BLaER1 (cell line): Measurements from ENCODE around the gene TDRD1.
"Not testable (repeated sequence)": the region's sequence is repeated elsewhere in the genome, so short reads cannot be mapped to it uniquely, and the experiment has no call there.

Experiments
- H3K27ac ChIP-seq: shearing (Covaris generic); formaldehyde crosslinking; 2 replicates; pipeline ENCODE4 v1.8.1; 2022
- H3K27me3 ChIP-seq: shearing (Covaris generic); formaldehyde crosslinking; 2 replicates; pipeline ENCODE4 v1.8.1; 2022
- H3K36me3 ChIP-seq: shearing (Covaris generic); formaldehyde crosslinking; 2 replicates; pipeline ENCODE4 v1.8.1; 2022
- H3K4me1 ChIP-seq: shearing (Covaris generic); formaldehyde crosslinking; 2 replicates; pipeline ENCODE4 v1.8.1; 2022
- H3K4me2 ChIP-seq: shearing (Covaris generic); formaldehyde crosslinking; 2 replicates; pipeline ENCODE4 v1.8.1; 2022
- H3K4me3 ChIP-seq: shearing (Covaris generic); formaldehyde crosslinking; 2 replicates; pipeline ENCODE4 v1.8.1; 2022
- H3K9ac ChIP-seq: shearing (Covaris generic); formaldehyde crosslinking; 2 replicates; pipeline ENCODE4 v1.8.1; 2022
- H3K9me3 ChIP-seq: shearing (Covaris generic); formaldehyde crosslinking; 2 replicates; pipeline ENCODE4 v1.8.1; 2022
- H4K20me1 ChIP-seq: shearing (Covaris generic); formaldehyde crosslinking; 2 replicates; pipeline ENCODE4 v1.8.1; 2022
- Cebpa-rat ChIP-seq: shearing (Covaris generic); IDR thresholded peaks from 2 replicates; pipeline ENCODE4 v1.8.1; 2022

The TDRD1 gene

DNA sequence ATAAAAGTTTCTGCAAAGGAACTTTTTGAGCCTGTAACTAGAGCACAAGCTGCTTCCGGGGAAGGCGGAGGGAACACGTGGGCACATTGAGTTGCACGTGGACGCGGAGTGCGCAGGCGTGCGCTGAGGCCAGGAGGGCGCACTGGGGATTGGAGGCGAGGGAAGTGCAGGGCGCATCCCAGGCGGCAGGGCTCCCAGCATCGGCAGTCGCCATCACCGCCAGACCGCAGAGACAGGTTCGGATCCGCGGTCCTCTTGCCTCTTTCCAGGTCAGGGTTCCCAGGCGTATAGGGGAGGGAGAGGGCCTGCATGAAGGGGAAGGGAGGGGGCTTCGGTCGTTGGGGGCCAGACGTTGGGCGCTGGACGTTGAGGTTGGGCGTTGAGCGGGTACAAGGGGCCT lies at the start of gene TDRD1:
TDRD1 (plus strand) TSS at position 206 of the 400 bp plus-strand sequence. CDS start 8,479 bp downstream, outside the sequence.
- Histone ChIP-seq H3K4me2 (no peak within 1 kb of the TSS), H3K9ac (no peak within 1 kb of the TSS), H4K20me1 (no peaks in the 10 kb centered on the region), H3K36me3 (no peaks in the 10 kb centered on the region), H3K27me3 (no peaks in the 10 kb centered on the region), H3K4me1 (peaks cover 22% of the 10 kb centered on the region), H3K4me3 (no peak within 1 kb of the TSS), H3K9me3 (no peaks in the 10 kb centered on the region), H3K27ac (no peak within 1 kb of the TSS)
- TF ChIP-seq Cebpa-rat = no peak

- no peaks in the 10 kb centered on the region for H3K9me3 ChIP-seq
- no peak overlapping the region; the same call in 1 of the 2 replicates for H3K4me2 ChIP-seq
- no peak overlapping the region for H3K27ac ChIP-seq
- H3K9ac ChIP-seq = no peak overlapping the region
- H3K36me3 ChIP-seq = peaks cover 71% of the 10 kb centered on the region
- no peak for TF ChIP-seq Cebpa-rat
- H3K27me3 ChIP-seq = no peaks in the 10 kb centered on the region
- H4K20me1 ChIP-seq = no peaks in the 10 kb centered on the region; the same call in 1 of the 2 replicates
- peaks cover 8% of the 10 kb centered on the region for H3K4me1 ChIP-seq
- no peak overlapping the region for H3K4me3 ChIP-seq
These were observed 48.1 kb upstream of the TDRD1 start for GRCh38 chr10:114131094-114131493.

GRCh38 chr10:114135476-114135875 lies 43.7 kb upstream of the TDRD1 start:
- Histone ChIP-seq H4K20me1 (no peaks in the 10 kb centered on the region; the same call in 1 of the 2 replicates), H3K27me3 (no peaks in the 10 kb centered on the region), H3K36me3 (peaks cover 57% of the 10 kb centered on the region), H3K9me3 (no peaks in the 10 kb centered on the region), H3K27ac (no peak overlapping the region), H3K4me2 (no peak overlapping the region), H3K4me3 (no peak overlapping the region), H3K4me1 (peaks cover 8% of the 10 kb centered on the region), H3K9ac (no peak overlapping the region)
- TF ChIP-seq Cebpa-rat = no peak

DNA sequence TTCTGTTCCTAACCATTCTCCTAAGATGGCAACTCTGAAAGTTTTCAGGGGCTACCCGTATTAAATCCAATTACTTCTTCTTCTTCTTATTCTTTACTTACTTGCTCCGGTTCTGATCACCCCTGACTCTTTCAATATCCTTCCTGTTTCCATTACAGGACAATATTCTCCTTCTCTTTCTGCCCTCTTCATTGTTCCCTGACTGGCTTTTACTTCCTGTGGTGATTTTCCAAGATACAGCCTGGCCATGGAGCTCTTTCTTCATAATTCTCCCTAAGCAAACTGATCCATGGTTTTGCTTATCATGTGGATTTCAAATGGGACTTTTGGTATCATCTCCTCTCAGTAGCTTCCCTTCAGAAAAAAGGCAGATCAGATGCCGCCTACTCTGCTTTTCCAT lies 40.6 kb upstream of the TDRD1 start:
- Histone ChIP-seq H3K36me3 (peaks cover 69% of the 10 kb centered on the region), H4K20me1 (no peaks in the 10 kb centered on the region), H3K9ac (no peak overlapping the region), H3K4me3 (no peak overlapping the region), H3K4me2 (no peak overlapping the region), H3K27me3 (no peaks in the 10 kb centered on the region), H3K27ac (no peak overlapping the region), H3K4me1 (peaks cover 7% of the 10 kb centered on the region), H3K9me3 (no peaks in the 10 kb centered on the region)
- TF ChIP-seq Cebpa-rat = no peak

GRCh38 chr10:114140036-114140435 lies 39.1 kb upstream of the TDRD1 start:
- TF ChIP-seq Cebpa-rat = no peak
- Histone ChIP-seq H3K4me2 (no peak overlapping the region), H3K36me3 (peaks cover 60% of the 10 kb centered on the region)

GRCh38 chr10:114140827-114141226 lies 38.3 kb upstream of the TDRD1 start:
- not testable (repeated sequence) for H3K9ac ChIP-seq, H3K4me3 ChIP-seq, H3K9me3 ChIP-seq, H3K4me1 ChIP-seq, H3K4me2 ChIP-seq, H3K27ac ChIP-seq, H3K27me3 ChIP-seq, H4K20me1 ChIP-seq
- peaks cover 56% of the 10 kb centered on the region for H3K36me3 ChIP-seq

More at GRCh38 chr10:114140036-114140435, 39.1 kb upstream of the TDRD1 start:
- H3K4me1 ChIP-seq = peaks cover 7% of the 10 kb centered on the region
- H3K9me3 ChIP-seq = no peaks in the 10 kb centered on the region
- no peaks in the 10 kb centered on the region for H4K20me1 ChIP-seq
- H3K27ac ChIP-seq = no peak overlapping the region
- H3K9ac ChIP-seq = no peak overlapping the region
- no peaks in the 10 kb centered on the region for H3K27me3 ChIP-seq
- no peak overlapping the region for H3K4me3 ChIP-seq

DNA sequence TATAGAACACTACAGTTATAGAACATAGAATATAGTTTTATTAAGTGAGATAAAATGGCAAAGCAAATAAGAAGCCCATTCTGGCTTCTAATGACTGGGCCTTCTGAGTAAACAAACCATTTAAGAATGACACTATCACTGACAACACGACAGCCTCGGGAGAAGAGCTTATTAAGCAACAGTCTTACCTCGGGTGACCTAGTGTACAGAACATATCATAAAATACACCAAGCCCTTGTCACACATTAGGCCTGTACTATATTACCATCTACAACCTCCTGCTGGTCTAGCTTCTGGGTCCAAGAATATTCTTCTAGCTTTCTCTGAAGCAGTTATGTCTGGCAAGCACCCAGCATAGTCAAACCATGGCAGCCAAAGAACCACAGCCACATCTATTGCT lies 37.1 kb upstream of the TDRD1 start:
- no peaks in the 10 kb centered on the region for H4K20me1 ChIP-seq
- no peak for TF ChIP-seq Cebpa-rat
- H3K27ac ChIP-seq = no peak overlapping the region
- H3K36me3 ChIP-seq = peaks cover 49% of the 10 kb centered on the region
- H3K4me1 ChIP-seq = peaks cover 7% of the 10 kb centered on the region
- no peak overlapping the region for H3K9ac ChIP-seq
- H3K9me3 ChIP-seq = no peaks in the 10 kb centered on the region
- H3K4me3 ChIP-seq = no peak overlapping the region
- H3K4me2 ChIP-seq = no peak overlapping the region
- H3K27me3 ChIP-seq = no peaks in the 10 kb centered on the region

- no peak overlapping the region for H3K4me3 ChIP-seq
- H3K27ac ChIP-seq = no peak overlapping the region
- no peak overlapping the region for H3K4me2 ChIP-seq
- H4K20me1 ChIP-seq = no peaks in the 10 kb centered on the region
- TF ChIP-seq Cebpa-rat = no peak
- H3K27me3 ChIP-seq = no peaks in the 10 kb centered on the region
- peaks cover 7% of the 10 kb centered on the region for H3K4me1 ChIP-seq
- H3K9me3 ChIP-seq = no peaks in the 10 kb centered on the region
- H3K9ac ChIP-seq = no peak overlapping the region
- H3K36me3 ChIP-seq = peaks cover 49% of the 10 kb centered on the region
These were observed 36.0 kb upstream of the TDRD1 start for GRCh38 chr10:114143160-114143559.

DNA sequence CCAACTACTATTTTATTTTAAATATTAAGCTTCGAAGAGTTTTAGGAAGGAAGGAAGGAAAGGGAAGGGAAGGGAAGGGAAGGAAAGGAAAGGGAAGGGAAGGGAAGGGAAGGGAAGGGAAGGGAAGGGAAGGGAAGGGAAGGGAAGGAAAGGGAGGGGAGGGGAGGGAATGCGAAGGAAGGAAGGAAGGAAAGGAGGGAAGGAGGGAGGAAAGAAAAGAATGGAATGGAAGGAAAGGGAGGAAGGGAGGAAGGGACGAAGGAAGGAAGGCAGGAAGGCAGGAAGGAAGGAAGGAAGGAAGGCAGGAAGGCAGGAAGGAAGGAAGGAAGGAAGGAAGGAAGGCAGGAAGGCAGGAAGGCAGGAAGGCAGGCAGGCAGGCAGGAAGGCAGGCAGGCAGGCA lies 29.7 kb upstream of the TDRD1 start:
- H3K4me1 ChIP-seq, H3K27ac ChIP-seq, H3K27me3 ChIP-seq, H3K9ac ChIP-seq, H4K20me1 ChIP-seq, H3K4me3 ChIP-seq, H3K9me3 ChIP-seq, H3K4me2 ChIP-seq: not testable (repeated sequence)
- H3K36me3 ChIP-seq = peaks cover 48% of the 10 kb centered on the region

DNA sequence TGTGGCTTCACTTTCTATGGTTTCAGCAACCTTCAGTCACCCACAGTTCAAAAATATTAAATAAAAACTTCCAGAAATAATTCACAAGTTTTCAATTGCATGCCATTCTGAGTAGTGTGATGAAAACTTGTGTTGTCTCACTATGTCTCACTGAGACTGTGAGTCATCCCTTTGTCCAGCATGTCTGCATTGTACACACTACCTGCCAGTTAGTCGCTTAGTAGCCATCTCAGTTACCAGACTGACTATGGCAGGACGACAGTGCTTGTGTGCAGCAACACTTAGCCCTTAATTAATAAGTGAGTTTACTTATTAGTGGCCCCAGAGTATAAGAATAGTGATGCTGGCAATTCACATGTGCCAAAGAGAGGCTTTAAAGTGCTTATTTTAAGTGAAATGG lies 27.7 kb upstream of the TDRD1 start:
- H3K36me3 ChIP-seq = peaks cover 59% of the 10 kb centered on the region
- H3K9ac ChIP-seq = no peak overlapping the region
- H3K27me3 ChIP-seq = no peaks in the 10 kb centered on the region
- no peak overlapping the region for H3K4me3 ChIP-seq
- no peaks in the 10 kb centered on the region for H3K4me1 ChIP-seq
- H3K9me3 ChIP-seq = no peaks in the 10 kb centered on the region; the same call in 1 of the 2 replicates
- H4K20me1 ChIP-seq = no peaks in the 10 kb centered on the region
- no peak overlapping the region for H3K4me2 ChIP-seq
- TF ChIP-seq Cebpa-rat = no peak
- no peak overlapping the region for H3K27ac ChIP-seq

DNA sequence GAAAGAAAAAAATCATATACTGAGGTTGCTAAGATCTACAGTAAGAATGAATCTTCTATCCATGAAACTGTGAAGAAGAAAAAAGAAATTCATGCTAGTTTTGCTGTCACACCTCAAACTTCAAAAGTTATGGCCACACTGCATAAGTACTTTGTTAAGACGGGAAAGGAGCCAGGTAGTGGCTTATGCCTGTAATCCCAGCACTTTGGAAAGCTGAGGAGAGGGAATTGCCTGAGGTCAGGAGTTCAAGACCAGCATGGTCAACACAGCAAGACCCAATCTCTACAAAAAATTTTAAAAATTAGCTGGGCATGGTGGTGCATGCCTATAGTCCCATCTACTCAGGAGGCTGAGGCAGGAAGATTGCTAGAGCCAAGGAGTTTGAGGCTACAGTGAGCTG lies 27.3 kb upstream of the TDRD1 start:
- Histone ChIP-seq H4K20me1 (no peaks in the 10 kb centered on the region), H3K4me1 (no peaks in the 10 kb centered on the region), H3K4me2 (no peak overlapping the region), H3K36me3 (peaks cover 63% of the 10 kb centered on the region), H3K27ac (no peak overlapping the region), H3K4me3 (no peak overlapping the region), H3K9me3 (no peaks in the 10 kb centered on the region; the same call in 1 of the 2 replicates), H3K27me3 (no peaks in the 10 kb centered on the region), H3K9ac (no peak overlapping the region)
- TF ChIP-seq Cebpa-rat = no peak
